ENCODE data around the gene PACRG.

Gene PACRG

GRCh38 chr6:163232649-163233048 lies 504.9 kb downstream of the PACRG start:
- TF ChIP-seq, protein P1, sequence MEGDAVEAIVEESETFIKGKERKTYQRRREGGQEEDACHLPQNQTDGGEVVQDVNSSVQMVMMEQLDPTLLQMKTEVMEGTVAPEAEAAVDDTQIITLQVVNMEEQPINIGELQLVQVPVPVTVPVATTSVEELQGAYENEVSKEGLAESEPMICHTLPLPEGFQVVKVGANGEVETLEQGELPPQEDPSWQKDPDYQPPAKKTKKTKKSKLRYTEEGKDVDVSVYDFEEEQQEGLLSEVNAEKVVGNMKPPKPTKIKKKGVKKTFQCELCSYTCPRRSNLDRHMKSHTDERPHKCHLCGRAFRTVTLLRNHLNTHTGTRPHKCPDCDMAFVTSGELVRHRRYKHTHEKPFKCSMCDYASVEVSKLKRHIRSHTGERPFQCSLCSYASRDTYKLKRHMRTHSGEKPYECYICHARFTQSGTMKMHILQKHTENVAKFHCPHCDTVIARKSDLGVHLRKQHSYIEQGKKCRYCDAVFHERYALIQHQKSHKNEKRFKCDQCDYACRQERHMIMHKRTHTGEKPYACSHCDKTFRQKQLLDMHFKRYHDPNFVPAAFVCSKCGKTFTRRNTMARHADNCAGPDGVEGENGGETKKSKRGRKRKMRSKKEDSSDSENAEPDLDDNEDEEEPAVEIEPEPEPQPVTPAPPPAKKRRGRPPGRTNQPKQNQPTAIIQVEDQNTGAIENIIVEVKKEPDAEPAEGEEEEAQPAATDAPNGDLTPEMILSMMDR (IDR thresholded peaks at IDR 0.05; ENCODE audit: extremely low read depth, insufficient read depth, missing control alignments) = no peak
- in situ Hi-C loops (cut with MboI; ENCODE audit: low pct_unique_long_range_greater_than_20kb, low sequenced_read_pairs, unreplicated experiment) = no loop called here
- no peak for DNase-seq (ENCODE audit: low spot score)

DNA sequence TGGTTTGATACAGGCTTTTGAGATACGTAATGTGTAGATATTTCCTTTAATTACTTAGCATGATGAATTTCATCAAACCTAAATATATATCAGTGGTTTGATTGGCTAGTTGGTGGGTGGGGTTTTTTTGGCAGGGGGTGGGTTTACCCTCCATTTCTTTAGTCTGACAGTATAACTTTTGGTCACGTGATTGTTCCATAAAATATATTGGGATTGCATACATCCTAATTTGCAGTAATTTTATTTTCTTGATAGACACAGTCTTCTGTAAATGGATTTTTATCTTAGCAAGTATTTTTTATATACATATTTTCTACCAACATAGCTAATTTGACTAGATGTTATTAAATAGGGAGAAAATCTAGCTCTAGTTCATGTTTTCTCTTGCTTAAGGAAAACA lies 509.3 kb downstream of the PACRG start:
- DNase-seq (ENCODE audit: low spot score) = no peak
- in situ Hi-C loops (cut with MboI; ENCODE audit: low pct_unique_long_range_greater_than_20kb, low sequenced_read_pairs, unreplicated experiment) = no loop called here
- TF ChIP-seq, protein P1 (IDR thresholded peaks at IDR 0.05; ENCODE audit: extremely low read depth, insufficient read depth, missing control alignments) = no peak

DNA sequence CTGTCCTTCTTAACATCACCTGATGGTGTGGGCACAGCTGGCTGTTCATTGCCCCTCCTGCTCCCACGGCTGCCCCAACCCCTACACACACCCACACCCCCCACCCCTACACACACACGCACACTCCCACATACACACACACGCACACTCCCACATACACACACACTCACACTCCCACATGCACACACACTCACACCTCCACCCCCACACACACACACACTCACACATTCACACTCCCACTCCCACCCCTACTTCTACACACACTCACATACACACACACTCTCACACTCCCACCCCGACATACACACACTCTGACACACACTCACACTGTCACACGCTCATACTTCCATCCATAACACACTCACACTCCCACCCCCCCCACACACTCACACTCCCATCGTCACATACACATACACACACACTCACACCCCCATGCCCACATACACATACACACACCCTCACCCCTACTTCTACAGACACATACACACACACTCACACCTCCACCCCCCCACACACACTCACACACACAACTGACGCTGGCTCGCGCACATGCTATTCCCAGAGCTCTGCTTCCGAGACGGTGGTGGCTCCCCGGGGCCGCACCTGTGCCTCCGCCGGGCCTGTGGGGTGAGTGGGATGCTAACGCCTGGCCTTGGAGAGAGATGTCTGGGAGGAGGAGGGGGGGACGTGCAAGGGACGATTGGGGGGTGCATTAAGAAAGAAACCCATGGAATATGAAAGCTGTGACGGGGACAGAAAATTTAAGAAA lies 512.0 kb downstream of the PACRG start:
- in situ Hi-C loops (cut with MboI; ENCODE audit: low pct_unique_long_range_greater_than_20kb, low sequenced_read_pairs, unreplicated experiment) = no loop called here
- TF ChIP-seq, protein P1 (IDR thresholded peaks at IDR 0.05; ENCODE audit: extremely low read depth, insufficient read depth, missing control alignments) = no peak
- no peak for DNase-seq (ENCODE audit: low spot score)

DNA sequence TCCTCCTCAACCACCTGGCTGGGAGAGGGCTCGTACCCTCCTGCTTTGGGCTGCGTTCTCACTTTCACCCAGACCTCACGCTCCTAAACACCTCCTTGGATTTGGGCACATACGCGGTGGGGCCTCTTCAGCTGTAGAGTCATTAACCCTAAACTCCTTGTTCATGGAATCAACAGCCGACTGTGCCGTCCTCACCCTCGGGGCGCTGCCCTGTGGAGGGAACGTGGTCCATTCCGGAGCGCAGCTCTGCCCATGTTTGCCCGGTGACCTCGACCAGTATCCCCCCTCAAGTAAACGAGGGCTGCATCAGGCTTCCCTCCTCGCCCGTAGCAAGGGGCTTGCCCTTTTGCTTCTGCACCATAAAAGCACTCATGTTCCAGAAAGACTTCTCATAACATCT lies 512.8 kb downstream of the PACRG start:
- TF ChIP-seq, protein P1 (IDR thresholded peaks at IDR 0.05; ENCODE audit: extremely low read depth, insufficient read depth, missing control alignments) = no peak
- in situ Hi-C loops (cut with MboI; ENCODE audit: low pct_unique_long_range_greater_than_20kb, low sequenced_read_pairs, unreplicated experiment) = no loop called here
- DNase-seq (ENCODE audit: low spot score) = no peak

- TF ChIP-seq, protein P1 (IDR thresholded peaks at IDR 0.05; ENCODE audit: extremely low read depth, insufficient read depth, missing control alignments) = no peak
- in situ Hi-C loops (cut with MboI; ENCODE audit: low pct_unique_long_range_greater_than_20kb, low sequenced_read_pairs, unreplicated experiment) = no loop called here
- DNase-seq (ENCODE audit: low spot score) = no peak
These were observed 513.9 kb downstream of the PACRG start for GRCh38 chr6:163241683-163242082.

DNA sequence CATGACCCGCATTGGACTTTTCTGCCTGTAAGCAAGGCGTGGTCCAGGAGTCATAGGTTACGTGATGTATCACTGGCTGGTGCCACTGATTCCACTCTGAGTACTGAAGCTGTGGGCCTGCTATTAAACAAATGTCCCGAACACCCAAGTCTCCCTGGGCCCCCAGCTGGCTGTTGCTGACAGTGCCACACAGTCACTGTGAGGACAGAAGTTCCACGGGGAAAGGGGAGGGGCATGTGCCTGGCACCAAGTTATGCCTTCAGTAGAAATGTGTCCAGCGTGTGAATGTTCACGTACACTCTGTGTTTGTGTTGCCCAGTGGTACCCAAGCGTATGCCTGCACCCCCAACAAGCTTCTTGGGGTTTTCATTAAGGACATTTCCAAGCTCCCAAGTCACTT lies 515.3 kb downstream of the PACRG start:
- TF ChIP-seq, protein P1 (IDR thresholded peaks at IDR 0.05; ENCODE audit: extremely low read depth, insufficient read depth, missing control alignments) = no peak
- no peak for DNase-seq (ENCODE audit: low spot score)
- in situ Hi-C loops (cut with MboI; ENCODE audit: low pct_unique_long_range_greater_than_20kb, low sequenced_read_pairs, unreplicated experiment) = no loop called here

Measured in GM13977 (cell line).